ENCODE data around the gene RPP14.
"Not testable (repeated sequence)": the region's sequence is repeated elsewhere in the genome, so short reads cannot be mapped to it uniquely, and the experiment has no call there.

Gene RPP14

DNA sequence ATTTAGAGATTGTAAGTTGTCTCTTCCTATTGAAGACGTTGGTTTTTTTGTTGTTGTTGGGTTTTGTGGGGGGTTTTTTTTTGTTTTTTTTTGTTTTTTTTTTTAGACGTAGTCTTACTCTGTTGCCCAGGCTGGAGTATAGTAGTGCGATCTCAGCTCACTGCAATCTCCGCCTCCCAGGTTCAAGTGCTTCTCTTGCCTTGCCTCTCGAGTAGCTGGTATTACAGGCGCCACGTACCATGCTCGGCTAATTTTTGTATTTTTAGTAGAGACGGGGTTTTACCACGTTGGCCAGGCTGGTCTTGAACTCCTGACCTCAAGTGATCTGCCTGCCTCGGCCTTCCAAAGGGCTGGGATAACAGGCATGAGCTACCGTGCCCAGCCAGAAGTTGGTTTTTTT lies 33.1 kb downstream of the RPP14 start:
- H3K4me1 ChIP-seq (ENCODE audit: control insufficient read depth in 2 of 2, insufficient read depth in 1 of 2, low read depth in 1 of 2, low read length in 2 of 2); H3K27ac ChIP-seq (replicated peaks; ENCODE audit: low read length); H3K4ac ChIP-seq (ENCODE audit: low read length); H2AK5ac ChIP-seq (ENCODE audit: low read depth, low read length); H2BK120ac ChIP-seq (ENCODE audit: low read depth, low read length); H3K27me3 ChIP-seq (ENCODE audit: control insufficient read depth in 3 of 3, insufficient read depth in 3 of 3, low read depth in 1 of 3, low read length in 3 of 3); H4K8ac ChIP-seq (ENCODE audit: low read depth, low read length); H2BK12ac ChIP-seq (ENCODE audit: low read length); H3K79me1 ChIP-seq (ENCODE audit: low read depth, low read length); H3K4me2 ChIP-seq (ENCODE audit: insufficient read depth, low read length, poor library complexity, severe bottlenecking); H3K9ac ChIP-seq (ENCODE audit: low read depth, low read length, poor library complexity); H3K4me3 ChIP-seq (ENCODE audit: low read length in 2 of 2); H2BK15ac ChIP-seq (ENCODE audit: low read length); H2AFZ ChIP-seq (ENCODE audit: low read length); H3K14ac ChIP-seq (ENCODE audit: low read length); DNase-seq (ENCODE audit: low spot score); H4K91ac ChIP-seq (ENCODE audit: low read depth, low read length, poor library complexity); H3K23ac ChIP-seq (ENCODE audit: low read depth, low read length, poor library complexity); H3K9me3 ChIP-seq (replicated peaks in 1 of 2; ENCODE audit: control insufficient read depth in 2 of 2, insufficient read depth in 1 of 2, low read depth in 1 of 2, low read length in 2 of 2); H3K18ac ChIP-seq (ENCODE audit: low read length); H2BK5ac ChIP-seq (ENCODE audit: low read length); H3K36me3 ChIP-seq (replicated peaks in 1 of 2; ENCODE audit: control insufficient read depth in 2 of 2, insufficient read depth in 2 of 2, low read length in 2 of 2): not testable (repeated sequence)
- WGBS, 2 donors (ENCODE audit: extremely low coverage in 2 of 2, insufficient read length in 2 of 2, insufficient replicate concordance in 1 of 2) = 100% methylated on average over 1 of the region's 12 CpGs; no CpG with 5 or more reads in 1 of the 2 donors

GRCh38 chr3:58340594-58341244 lies 34.7 kb downstream of the RPP14 start:
- Histone ChIP-seq H2BK12ac (ENCODE audit: low read length) (no peak overlapping the region), H3K9ac (ENCODE audit: low read depth, low read length, poor library complexity) (no peak overlapping the region), H3K14ac (ENCODE audit: low read length) (no peak overlapping the region), H4K91ac (ENCODE audit: low read depth, low read length, poor library complexity) (no peak overlapping the region), H3K4ac (ENCODE audit: low read length) (no peak overlapping the region), H2AFZ (ENCODE audit: low read length) (no peak overlapping the region), H3K9me3 (replicated peaks in 1 of 2; ENCODE audit: control insufficient read depth in 2 of 2, insufficient read depth in 1 of 2, low read depth in 1 of 2, low read length in 2 of 2) (no peaks in the 10 kb centered on the region), H2BK120ac (ENCODE audit: low read depth, low read length) (no peak overlapping the region), H3K27ac (replicated peaks; ENCODE audit: low read length) (no peak overlapping the region), H3K4me1 (ENCODE audit: control insufficient read depth in 2 of 2, insufficient read depth in 1 of 2, low read depth in 1 of 2, low read length in 2 of 2) (no peaks in the 10 kb centered on the region), H4K8ac (ENCODE audit: low read depth, low read length) (no peak overlapping the region), H2AK5ac (ENCODE audit: low read depth, low read length) (no peak overlapping the region), H3K36me3 (replicated peaks in 1 of 2; ENCODE audit: control insufficient read depth in 2 of 2, insufficient read depth in 2 of 2, low read length in 2 of 2) (no peaks in the 10 kb centered on the region), H3K79me1 (ENCODE audit: low read depth, low read length) (no peaks in the 10 kb centered on the region), H3K4me3 (ENCODE audit: low read length in 2 of 2) (no peak overlapping the region), H3K27me3 (ENCODE audit: control insufficient read depth in 3 of 3, insufficient read depth in 3 of 3, low read depth in 1 of 3, low read length in 3 of 3) (no peaks in the 10 kb centered on the region), H2BK5ac (ENCODE audit: low read length) (no peak overlapping the region), H3K18ac (ENCODE audit: low read length) (no peak overlapping the region), H3K4me2 (ENCODE audit: insufficient read depth, low read length, poor library complexity, severe bottlenecking) (no peak overlapping the region), H3K23ac (ENCODE audit: low read depth, low read length, poor library complexity) (no peak overlapping the region), H2BK15ac (ENCODE audit: low read length) (no peak overlapping the region)
- DNase-seq (ENCODE audit: low spot score) = no peak
- WGBS, 2 donors (ENCODE audit: extremely low coverage in 2 of 2, insufficient read length in 2 of 2, insufficient replicate concordance in 1 of 2) = no CpG with 5 or more reads among the region's 3 CpGs

DNA sequence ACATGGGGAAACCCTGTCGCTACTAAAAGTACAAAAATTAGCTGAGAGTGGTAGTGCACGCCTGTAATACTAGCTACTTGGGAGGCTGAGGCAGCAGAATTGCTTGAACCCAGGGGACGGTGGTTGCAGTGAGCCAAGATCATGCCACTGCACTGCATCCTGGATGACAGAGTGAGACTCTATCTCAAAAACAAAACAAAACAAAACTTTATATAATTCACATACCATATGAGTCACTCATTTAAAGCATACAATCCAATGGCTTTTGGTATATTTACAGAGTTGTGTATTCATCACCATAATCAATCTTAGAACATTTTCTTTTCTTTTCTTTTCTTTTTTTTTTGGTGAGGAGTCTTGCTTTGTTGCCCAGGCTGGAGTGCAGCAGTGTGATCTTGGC lies 35.3 kb downstream of the RPP14 start:
- no peak overlapping the region for H2AFZ ChIP-seq (ENCODE audit: low read length)
- H3K27ac ChIP-seq (replicated peaks; ENCODE audit: low read length) = no peak overlapping the region
- no peaks in the 10 kb centered on the region for H3K4me1 ChIP-seq (ENCODE audit: control insufficient read depth in 2 of 2, insufficient read depth in 1 of 2, low read depth in 1 of 2, low read length in 2 of 2)
- H3K36me3 ChIP-seq (replicated peaks in 1 of 2; ENCODE audit: control insufficient read depth in 2 of 2, insufficient read depth in 2 of 2, low read length in 2 of 2) = no peaks in the 10 kb centered on the region
- no peak overlapping the region for H3K23ac ChIP-seq (ENCODE audit: low read depth, low read length, poor library complexity)
- no peak overlapping the region for H2BK12ac ChIP-seq (ENCODE audit: low read length)
- H4K91ac ChIP-seq (ENCODE audit: low read depth, low read length, poor library complexity) = no peak overlapping the region
- H3K14ac ChIP-seq (ENCODE audit: low read length) = no peak overlapping the region
- H3K4ac ChIP-seq (ENCODE audit: low read length) = no peak overlapping the region
- no peak overlapping the region for H3K18ac ChIP-seq (ENCODE audit: low read length)
- no peak overlapping the region for H2BK120ac ChIP-seq (ENCODE audit: low read depth, low read length)
- no peak overlapping the region for H2BK5ac ChIP-seq (ENCODE audit: low read length)
- H2BK15ac ChIP-seq (ENCODE audit: low read length) = no peak overlapping the region
- H3K9ac ChIP-seq (ENCODE audit: low read depth, low read length, poor library complexity) = no peak overlapping the region
- H3K79me1 ChIP-seq (ENCODE audit: low read depth, low read length) = no peaks in the 10 kb centered on the region
- no peaks in the 10 kb centered on the region for H3K9me3 ChIP-seq (replicated peaks in 1 of 2; ENCODE audit: control insufficient read depth in 2 of 2, insufficient read depth in 1 of 2, low read depth in 1 of 2, low read length in 2 of 2)
- no peak for DNase-seq (ENCODE audit: low spot score)
- H2AK5ac ChIP-seq (ENCODE audit: low read depth, low read length) = no peak overlapping the region
- H4K8ac ChIP-seq (ENCODE audit: low read depth, low read length) = no peak overlapping the region
- no CpG with 5 or more reads among the region's 3 CpGs for WGBS, 2 donors (ENCODE audit: extremely low coverage in 2 of 2, insufficient read length in 2 of 2, insufficient replicate concordance in 1 of 2)
- no peak overlapping the region for H3K4me3 ChIP-seq (ENCODE audit: low read length in 2 of 2)
- H3K27me3 ChIP-seq (ENCODE audit: control insufficient read depth in 3 of 3, insufficient read depth in 3 of 3, low read depth in 1 of 3, low read length in 3 of 3) = no peaks in the 10 kb centered on the region
- H3K4me2 ChIP-seq (ENCODE audit: insufficient read depth, low read length, poor library complexity, severe bottlenecking) = no peak overlapping the region

GRCh38 chr3:58342676-58343075 lies 36.6 kb downstream of the RPP14 start:
- Histone ChIP-seq H2BK15ac (ENCODE audit: low read length) (no peak overlapping the region), H4K91ac (ENCODE audit: low read depth, low read length, poor library complexity) (no peak overlapping the region), H3K27me3 (ENCODE audit: control insufficient read depth in 3 of 3, insufficient read depth in 3 of 3, low read depth in 1 of 3, low read length in 3 of 3) (no peaks in the 10 kb centered on the region), H3K23ac (ENCODE audit: low read depth, low read length, poor library complexity) (no peak overlapping the region), H3K14ac (ENCODE audit: low read length) (no peak overlapping the region), H2BK5ac (ENCODE audit: low read length) (no peak overlapping the region), H4K8ac (ENCODE audit: low read depth, low read length) (no peak overlapping the region), H3K4ac (ENCODE audit: low read length) (no peak overlapping the region), H2BK120ac (ENCODE audit: low read depth, low read length) (no peak overlapping the region), H3K36me3 (replicated peaks in 1 of 2; ENCODE audit: control insufficient read depth in 2 of 2, insufficient read depth in 2 of 2, low read length in 2 of 2) (no peaks in the 10 kb centered on the region), H3K9me3 (replicated peaks in 1 of 2; ENCODE audit: control insufficient read depth in 2 of 2, insufficient read depth in 1 of 2, low read depth in 1 of 2, low read length in 2 of 2) (no peaks in the 10 kb centered on the region), H3K79me1 (ENCODE audit: low read depth, low read length) (no peaks in the 10 kb centered on the region), H3K27ac (replicated peaks; ENCODE audit: low read length) (no peak overlapping the region), H3K9ac (ENCODE audit: low read depth, low read length, poor library complexity) (no peak overlapping the region), H3K4me2 (ENCODE audit: insufficient read depth, low read length, poor library complexity, severe bottlenecking) (no peak overlapping the region), H2AK5ac (ENCODE audit: low read depth, low read length) (no peak overlapping the region), H3K4me1 (ENCODE audit: control insufficient read depth in 2 of 2, insufficient read depth in 1 of 2, low read depth in 1 of 2, low read length in 2 of 2) (no peaks in the 10 kb centered on the region), H2AFZ (ENCODE audit: low read length) (no peak overlapping the region), H3K4me3 (ENCODE audit: low read length in 2 of 2) (no peak overlapping the region), H2BK12ac (ENCODE audit: low read length) (no peak overlapping the region), H3K18ac (ENCODE audit: low read length) (no peak overlapping the region)
- WGBS, 2 donors (ENCODE audit: extremely low coverage in 2 of 2, insufficient read length in 2 of 2, insufficient replicate concordance in 1 of 2) = no CpG with 5 or more reads among the region's 5 CpGs
- DNase-seq (ENCODE audit: low spot score) = no peak
